NCI-H2081 (cell line): Measurements from ENCODE around the gene GRIK4.
A peak's percentile ranks its signal among the peaks of the same experiment; 100 is the strongest.

ENCODE experiments used
- DNase-seq, 2 experiments: peaks; one replicate each; lab custom pipeline; 2025; lab: John Stamatoyannopoulos, UW

The GRIK4 gene

GRCh38 chr11:120547811-120548681 lies 36.5 kb downstream of the GRIK4 start:
- peak; percentile 51 to 81 for DNase-seq

DNA sequence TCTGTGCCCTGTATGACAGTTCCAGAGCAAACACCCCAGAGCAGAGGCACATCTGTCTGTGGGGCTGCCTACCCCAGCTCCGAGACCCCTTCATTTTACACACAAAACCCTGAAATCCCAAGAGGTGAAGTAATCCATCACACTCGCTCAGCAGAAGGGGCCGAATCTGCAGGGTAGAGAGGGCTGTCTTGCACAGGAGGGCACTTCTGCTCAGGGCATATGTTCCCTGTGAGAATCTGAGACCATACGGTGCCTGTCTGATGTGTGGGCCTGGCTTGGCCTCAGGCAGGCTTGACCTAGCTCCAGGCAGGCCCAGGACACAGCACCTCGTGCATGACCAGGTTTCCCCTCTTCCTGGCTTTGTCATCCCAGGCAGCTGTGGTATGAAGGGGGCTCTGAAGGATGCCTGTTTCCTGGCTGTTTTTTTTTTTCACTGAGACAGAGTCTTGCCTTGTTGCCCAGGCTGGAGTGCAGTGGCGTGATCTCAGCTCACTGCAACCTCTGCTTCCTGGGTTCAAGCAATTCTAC lies 37.2 kb downstream of the GRIK4 start:
- no peak for DNase-seq

- DNase-seq = no peak
These were observed 37.8 kb downstream of the GRIK4 start for GRCh38 chr11:120549346-120549745.

- no peak for DNase-seq
These were observed 38.5 kb downstream of the GRIK4 start for GRCh38 chr11:120550007-120550406.

GRCh38 chr11:120551191-120551590 lies 39.6 kb downstream of the GRIK4 start:
- DNase-seq = no peak

DNA sequence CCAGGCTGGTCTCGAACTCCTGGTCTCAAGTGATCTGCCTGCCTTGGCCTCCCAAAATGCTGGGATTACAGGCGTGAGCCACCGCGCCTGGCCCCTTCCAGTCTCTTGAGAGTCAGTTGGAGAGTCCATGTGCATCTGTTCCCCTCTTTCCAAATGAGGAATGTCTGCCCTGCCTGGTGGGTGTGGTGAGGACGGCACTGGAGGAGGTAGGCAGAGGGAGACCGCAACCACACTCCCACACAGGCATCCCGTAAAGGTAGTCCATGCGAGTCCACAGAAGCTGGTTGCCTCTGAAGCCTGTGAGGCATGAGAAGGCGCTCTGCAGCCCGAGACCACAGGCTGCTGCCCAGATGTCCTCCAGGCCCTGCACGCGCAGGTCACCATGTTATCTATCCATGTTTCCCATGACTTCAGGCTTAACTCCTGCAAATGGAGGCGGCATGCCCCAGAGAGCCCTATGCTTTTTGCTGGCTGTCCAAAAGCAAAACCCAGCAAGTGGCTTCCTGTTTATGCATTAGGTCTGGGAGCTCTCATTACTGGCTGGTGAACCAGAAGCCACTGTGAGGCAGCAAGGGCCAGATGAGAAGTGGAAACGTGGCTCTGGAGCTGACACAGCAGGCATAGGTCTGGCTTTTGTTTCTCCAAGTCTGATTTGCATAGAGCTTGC lies 43.4 kb downstream of the GRIK4 start:
- DNase-seq = no peak

GRCh38 chr11:120555433-120555773 lies 43.9 kb downstream of the GRIK4 start:
- no peak for DNase-seq

GRCh38 chr11:120556797-120557196 lies 45.2 kb downstream of the GRIK4 start:
- DNase-seq = no peak

DNA sequence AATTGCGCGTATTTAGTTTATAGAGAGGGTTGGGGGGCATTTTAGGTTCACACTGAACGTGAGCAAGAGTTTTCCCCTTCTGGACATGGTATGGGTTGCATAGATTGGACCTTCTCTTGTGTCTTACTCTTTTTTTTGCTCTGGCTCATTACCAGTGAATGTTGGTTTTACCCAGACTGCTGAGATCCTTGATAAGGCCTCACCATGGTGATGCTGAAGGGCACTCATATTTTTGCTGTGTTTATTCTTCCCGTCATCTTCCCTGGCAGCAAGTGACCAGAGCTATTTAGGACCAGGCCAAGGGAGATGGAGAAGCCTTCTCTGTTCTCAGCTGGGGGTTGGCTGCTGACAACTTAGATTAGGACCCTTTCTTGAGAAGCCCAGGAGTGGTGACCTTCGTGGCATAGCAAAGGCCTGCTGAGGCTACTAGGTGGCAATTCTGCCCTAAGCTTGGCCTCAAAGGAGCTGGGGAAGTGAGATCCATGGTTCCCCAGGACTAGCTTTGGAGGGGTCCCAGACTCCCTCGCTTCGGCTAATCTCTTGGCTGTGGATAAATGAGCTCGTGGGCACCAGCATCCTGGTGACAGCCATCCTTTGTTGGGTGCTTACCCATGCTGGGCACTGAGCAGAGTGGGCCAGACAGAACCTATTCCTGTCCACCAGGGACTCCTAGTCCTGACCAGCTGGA lies 47.3 kb downstream of the GRIK4 start:
- DNase-seq = no peak

DNA sequence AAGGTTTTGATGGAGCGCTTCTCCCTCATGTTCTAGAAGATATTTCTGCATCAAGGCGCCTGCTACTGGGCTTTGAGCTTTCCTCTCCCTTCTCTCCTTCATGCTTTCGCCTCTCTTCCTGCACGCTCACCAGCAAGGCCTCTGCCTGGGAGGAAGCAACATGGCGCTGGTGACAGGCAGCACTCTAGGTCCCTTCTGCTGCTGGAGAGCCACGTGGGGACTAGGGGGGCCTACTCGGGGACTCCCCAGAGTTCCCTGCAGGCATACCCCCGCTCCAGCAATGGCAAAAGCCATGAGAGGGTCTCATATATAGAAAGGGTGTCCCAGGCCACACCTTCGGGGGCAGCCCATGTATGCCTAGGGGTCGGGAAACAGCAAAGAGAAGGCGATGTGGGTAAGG lies 49.7 kb downstream of the GRIK4 start:
- no peak for DNase-seq

DNA sequence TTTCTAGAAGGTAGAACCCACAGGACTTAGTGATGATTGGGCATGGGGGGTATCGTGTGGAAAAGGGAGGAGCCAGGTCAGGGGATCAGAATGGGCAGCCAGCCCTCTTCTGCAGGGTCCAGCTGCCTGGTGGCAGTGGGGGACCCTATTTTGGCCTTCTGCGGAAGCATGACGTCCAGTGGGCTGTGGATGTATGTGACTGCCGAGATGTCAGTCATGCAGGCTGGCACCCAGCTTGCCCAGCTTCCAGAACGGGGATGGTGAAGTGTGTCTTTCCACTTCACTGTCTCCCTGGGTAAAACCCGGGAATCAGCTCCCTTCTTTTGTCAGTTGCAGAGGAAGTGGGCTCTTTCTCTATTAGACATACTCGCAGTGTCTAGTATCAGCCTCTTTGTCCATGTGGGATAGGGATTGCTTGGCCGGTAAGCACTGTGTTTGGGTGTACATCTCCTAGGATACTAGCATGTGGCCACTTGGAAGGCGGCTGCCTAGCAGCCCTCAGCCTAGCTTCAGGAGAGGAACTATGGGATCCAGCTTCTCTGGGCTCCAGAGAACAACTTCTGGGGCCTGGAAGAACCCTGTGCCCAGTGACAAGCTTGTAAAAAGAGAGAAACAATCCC lies 51.4 kb downstream of the GRIK4 start:
- no peak for DNase-seq

DNA sequence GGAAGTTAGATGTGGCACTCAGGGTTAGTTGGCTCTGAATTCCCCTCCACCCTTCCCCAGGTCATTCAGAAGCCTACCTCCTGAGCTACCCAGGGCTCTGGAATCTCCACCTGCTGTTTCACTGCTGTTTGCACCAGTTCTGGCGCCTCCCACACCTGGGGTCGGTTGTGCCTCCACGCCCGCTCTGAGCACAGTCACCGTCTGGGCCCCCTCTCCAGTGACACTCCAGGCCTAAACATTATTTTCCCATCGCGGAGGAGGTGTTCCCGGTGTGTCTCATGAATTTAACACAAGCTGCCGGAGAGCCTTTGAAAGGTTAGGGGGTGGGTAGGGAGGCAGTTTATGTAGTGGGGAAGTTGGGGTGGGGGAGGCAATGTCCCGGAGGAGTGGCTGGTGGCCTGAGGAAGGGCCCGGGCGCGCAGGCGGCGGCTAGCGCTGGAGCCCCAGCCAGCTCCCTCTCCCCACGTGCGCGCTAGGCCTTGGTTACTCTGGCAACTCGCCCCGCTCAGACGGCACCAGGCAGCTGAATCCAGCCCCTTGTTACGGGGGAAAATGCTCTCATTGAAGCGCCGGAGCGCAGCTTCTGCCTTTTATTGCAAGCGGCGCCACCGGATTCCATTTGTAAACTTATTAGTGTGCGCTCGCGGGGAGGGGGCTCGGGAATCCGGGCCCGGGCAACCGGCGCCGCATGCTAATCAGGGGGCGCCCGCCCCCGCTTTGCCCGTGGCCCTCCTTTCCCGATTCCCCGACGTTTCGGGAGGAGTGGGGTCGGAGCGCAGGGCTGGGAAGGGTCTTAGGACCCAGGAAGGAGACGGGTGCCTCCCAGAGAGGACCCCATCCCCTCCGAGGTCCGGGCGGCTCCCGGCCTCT lies 52.4 kb downstream of the GRIK4 start:
- DNase-seq = no peak

DNA sequence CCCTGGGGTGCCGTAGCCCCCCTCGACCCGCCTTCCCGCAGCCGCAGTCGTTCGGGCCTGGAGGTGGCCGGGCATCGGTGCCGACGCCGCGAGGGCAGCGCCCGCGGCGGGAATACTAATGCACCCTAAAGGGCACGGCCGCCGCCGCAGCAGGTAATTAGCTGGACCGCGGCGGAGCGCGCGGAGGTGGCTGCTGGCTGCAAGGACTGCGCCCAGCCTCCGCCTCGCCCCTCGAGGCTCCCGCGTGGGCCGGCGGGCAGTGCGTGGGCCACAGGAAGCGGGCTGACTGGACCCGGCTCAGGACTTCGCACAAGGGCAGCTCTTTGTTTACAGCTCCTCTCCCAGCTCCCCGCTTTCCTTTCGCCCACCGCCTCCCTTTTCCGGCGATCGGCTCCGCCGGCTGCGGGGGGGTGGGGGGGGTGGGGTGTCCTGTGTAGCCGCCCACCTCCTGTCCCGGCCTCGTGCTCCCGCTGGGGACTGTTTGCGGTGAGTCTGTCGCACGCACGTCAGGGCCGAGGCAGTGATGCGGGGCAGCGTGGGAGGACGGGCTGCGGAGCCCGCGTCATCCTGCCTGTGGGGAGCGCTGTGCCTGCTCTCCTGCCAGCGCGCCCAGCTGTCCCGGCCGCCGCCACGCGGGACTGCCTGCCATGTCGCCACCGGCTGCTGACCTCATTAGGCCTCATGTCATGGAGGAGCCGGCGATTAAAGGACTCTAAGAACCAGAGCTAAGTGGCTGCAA lies 53.2 kb downstream of the GRIK4 start:
- peak; percentile 8 to 31 for DNase-seq

DNA sequence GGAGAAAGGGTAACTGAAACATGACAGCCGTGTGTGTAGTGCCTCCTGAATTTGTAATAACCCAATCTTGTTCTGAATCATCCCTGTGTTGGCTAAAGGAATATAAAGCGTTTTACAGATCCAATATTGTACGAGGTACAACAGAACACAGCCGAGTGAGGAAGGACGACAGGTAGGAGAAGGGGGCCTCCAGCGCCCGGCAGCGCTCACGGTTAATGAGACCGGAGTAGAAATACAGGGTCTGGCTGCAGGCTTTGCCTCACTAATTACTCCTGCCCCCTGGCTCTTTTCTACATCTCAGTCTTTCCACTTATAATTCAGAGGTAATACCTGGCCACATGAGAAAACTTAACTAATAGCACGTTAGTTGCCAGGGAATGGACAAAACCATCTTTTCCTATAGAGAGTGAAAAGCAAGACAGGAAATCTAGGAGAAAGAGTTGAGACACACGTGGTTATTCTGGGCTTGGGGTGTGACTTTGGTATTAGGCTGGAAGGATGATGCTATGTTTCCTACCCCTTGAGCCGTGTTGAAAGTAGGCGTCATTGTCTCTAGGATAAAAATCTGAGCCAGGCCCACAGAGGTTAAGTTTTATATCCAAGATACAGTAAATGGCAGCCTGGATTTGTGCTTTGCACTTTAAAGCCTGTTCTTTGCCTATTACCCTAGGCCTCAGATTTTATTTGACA lies 54.1 kb downstream of the GRIK4 start:
- DNase-seq = no peak

GRCh38 chr11:120566176-120566575 lies 54.6 kb downstream of the GRIK4 start:
- DNase-seq = no peak

GRCh38 chr11:120568572-120569307 lies 57.2 kb downstream of the GRIK4 start:
- DNase-seq = no peak

DNA sequence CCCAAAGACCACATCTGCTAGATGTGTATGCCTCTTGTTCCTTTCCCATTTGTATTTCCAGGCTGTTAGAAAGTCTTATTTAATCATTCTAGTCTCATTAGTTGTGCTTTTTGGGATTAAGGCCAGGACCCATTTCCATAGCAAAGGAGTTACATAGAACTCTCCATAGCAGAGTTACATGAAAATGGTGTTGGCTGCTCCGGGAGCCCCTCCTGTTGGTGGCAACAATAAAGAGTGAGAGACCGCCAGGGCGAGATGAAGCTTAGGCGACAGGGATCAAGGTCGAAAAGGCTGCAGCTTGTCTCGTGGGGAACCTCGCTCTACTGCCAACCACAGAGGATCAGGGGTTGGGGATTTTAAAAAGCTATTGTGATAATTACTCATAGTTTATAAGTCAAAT lies 58.3 kb downstream of the GRIK4 start:
- DNase-seq = no peak

GRCh38 chr11:120571476-120571875 lies 59.9 kb downstream of the GRIK4 start:
- DNase-seq = no peak

DNA sequence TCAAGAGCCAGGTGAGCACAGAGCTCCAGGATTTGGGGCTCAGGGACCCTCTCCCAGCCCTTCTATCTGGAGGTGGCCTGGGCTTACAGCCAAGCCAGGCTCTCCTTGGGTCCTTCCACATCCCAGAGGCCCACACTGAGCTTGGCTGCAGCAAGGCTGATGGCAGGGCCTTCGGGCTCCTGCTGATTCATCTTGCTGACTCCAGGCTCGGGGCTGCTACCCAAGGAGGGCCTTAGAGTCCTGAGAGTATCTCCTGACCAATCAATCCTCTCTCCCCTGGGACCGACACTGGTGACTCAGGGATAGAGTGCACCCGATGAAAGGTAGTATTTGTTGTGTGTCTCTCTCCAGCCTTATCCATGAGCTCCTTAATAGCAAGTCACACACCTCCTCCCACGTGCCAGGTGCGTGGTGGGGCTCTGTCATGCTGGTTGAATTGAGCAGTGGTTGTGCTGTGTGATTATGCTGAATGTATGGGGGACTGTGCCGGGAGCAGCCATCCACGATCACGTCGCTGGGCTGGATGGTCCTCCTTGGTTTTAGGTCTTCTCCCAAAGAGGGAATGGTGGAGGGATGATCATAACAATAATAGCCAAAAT lies 62.3 kb downstream of the GRIK4 start:
- DNase-seq = no peak
